Measurements from ENCODE around the gene ZFYVE28. TPM values are rescaled to one million over a fixed set of nuclear protein-coding genes. Genes with fewer than 3 reads are reported as not detected.
A peak's percentile ranks its signal among the peaks of the same experiment; 100 is the strongest.

The ZFYVE28 gene
- total RNA-seq, 3 donors from 2014 or later (not counting 1 experiment from before 2014, with no cell fraction given): 85.4 to 107 (median 104) TPM

GRCh38 chr4:2266821-2267220 is 151.6 kb downstream of the ZFYVE28 start:
- intact Hi-C loops (cut with micrococcal nuclease): no loop called here
- ATAC-seq (no peak), DNase-seq (no peak)
- Histone ChIP-seq H3K9me3 (ENCODE audit: control insufficient read depth, insufficient read depth, low read length) (no peaks in the 10 kb centered on the region), H3K4me3 (ENCODE audit: low read length) (no peak overlapping the region), H3K27ac (ENCODE audit: low read length) (no peak overlapping the region), H3K36me3 (ENCODE audit: control insufficient read depth, insufficient read depth, low read length) (no peaks in the 10 kb centered on the region), H3K27me3 (ENCODE audit: control insufficient read depth, insufficient read depth, low read length) (no peaks in the 10 kb centered on the region), H3K4me1 (ENCODE audit: control insufficient read depth, insufficient read depth, low read length) (peaks cover 9% of the 10 kb centered on the region)
- Mint-ChIP-seq H3K36me3 (no peaks in the 10 kb centered on the region), H3K4me3 (no peak overlapping the region), H3K9me3 (no peaks in the 10 kb centered on the region), H3K27ac (no peak overlapping the region), H3K27me3 (ENCODE audit: low read depth in 2 of 2) (no peaks in the 10 kb centered on the region), H3K4me1 (peaks cover 0 to 3% of the 10 kb centered on the region in 2 donors)
- no peak for TF ChIP-seq CTCF (IDR thresholded peaks at IDR 0.05)
- 92% methylated on average over 5 of the region's 5 CpGs for WGBS (ENCODE audit: insufficient coverage)

DNA sequence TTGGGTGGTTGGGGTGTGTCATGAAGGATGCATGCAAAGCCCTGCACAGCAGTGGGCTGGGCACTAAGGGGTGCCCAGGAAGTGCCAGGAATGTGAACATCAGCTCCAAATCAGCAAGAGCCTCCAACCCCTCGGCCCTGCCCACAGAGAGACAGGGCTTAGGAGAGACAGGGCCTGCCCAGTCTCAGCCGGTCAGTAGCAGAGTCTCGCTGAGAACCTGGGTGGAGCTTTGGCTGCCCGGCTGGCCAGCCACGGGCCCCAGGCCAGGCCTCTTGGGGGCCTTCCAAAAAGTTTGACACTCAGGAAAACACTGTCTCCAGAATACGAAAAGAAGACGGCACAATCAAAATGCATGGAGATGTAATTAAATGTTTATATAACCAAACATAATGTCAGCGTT is 152.3 kb downstream of the ZFYVE28 start:
- H3K4me1 Mint-ChIP-seq: peaks cover 0 to 3% of the 10 kb centered on the region in 2 donors
- H3K9me3 ChIP-seq (ENCODE audit: control insufficient read depth, insufficient read depth, low read length): no peaks in the 10 kb centered on the region
- no peak overlapping the region for H3K4me3 Mint-ChIP-seq
- no peak overlapping the region for H3K4me3 ChIP-seq (ENCODE audit: low read length)
- peak overlapping the region in 1 of 2 donors; percentile 29 for H3K27ac Mint-ChIP-seq
- no peak overlapping the region for H3K27ac ChIP-seq (ENCODE audit: low read length)
- H3K36me3 Mint-ChIP-seq: no peaks in the 10 kb centered on the region
- H3K9me3 Mint-ChIP-seq: no peaks in the 10 kb centered on the region
- ATAC-seq (no peak), DNase-seq (no peak)
- TF ChIP-seq CTCF (IDR thresholded peaks at IDR 0.05): no peak
- no peaks in the 10 kb centered on the region for H3K27me3 ChIP-seq (ENCODE audit: control insufficient read depth, insufficient read depth, low read length)
- intact Hi-C loops (cut with micrococcal nuclease): no loop called here
- peaks cover 10% of the 10 kb centered on the region for H3K4me1 ChIP-seq (ENCODE audit: control insufficient read depth, insufficient read depth, low read length)
- no peaks in the 10 kb centered on the region for H3K36me3 ChIP-seq (ENCODE audit: control insufficient read depth, insufficient read depth, low read length)
- 96% methylated on average over 6 of the region's 8 CpGs for WGBS (ENCODE audit: insufficient coverage)
- no peaks in the 10 kb centered on the region for H3K27me3 Mint-ChIP-seq (ENCODE audit: low read depth in 2 of 2)

DNA sequence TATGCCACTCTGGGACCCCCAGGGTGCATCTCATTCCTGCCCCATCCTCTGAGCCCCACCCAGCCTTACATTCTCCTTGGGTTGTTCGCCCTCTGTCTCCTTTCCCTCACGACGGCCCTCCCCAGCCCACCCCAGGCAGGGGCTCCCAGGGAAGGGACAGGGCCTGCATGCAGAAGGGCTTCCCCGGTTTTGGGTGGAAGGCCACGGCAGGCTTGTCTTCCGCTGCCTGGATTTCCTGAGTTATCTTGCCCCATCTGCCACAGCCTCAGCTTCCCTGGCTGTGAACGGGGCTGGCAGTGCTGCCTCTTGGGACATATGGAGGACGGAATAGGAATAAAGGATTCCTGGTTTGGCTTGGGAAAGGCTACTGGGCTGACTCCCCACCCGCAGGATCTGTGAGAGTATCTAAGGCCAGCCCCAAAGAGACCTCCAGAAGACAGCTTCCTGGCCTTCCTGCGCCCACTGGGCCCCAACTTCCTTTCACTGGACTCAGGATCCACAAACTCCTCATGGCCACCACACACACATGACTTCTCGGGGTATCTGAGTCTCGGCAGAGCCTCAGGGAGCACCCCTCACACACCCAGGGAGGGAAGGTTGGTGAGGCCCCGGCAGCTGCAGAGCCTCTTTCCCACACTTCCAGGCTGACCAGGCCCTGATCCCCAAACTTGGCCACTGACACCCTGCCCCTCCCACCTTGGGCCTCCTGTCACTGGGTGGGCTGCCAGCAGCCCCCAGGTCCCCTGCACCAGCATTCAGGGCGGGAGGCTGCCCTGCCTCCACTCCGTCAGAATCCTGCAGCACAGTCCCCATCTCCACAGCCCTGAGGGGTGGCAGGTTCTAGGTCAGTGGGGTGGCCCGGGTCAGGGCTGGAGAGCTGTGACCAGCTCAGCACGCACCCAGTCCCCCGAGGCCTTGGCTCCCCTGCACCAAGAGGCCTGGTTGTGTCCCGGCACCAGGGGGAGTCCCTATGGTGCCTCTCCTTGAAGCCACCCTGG is 153.0 kb downstream of the ZFYVE28 start:
- no peaks in the 10 kb centered on the region for H3K9me3 Mint-ChIP-seq
- intact Hi-C loops (cut with micrococcal nuclease): no loop called here
- WGBS (ENCODE audit: insufficient coverage): 94% methylated on average over 19 of the region's 19 CpGs
- H3K36me3 Mint-ChIP-seq: no peaks in the 10 kb centered on the region
- no peak for ATAC-seq
- H3K27me3 Mint-ChIP-seq (ENCODE audit: low read depth in 2 of 2): no peaks in the 10 kb centered on the region
- Histone ChIP-seq H3K27me3 (ENCODE audit: control insufficient read depth, insufficient read depth, low read length) (no peaks in the 10 kb centered on the region), H3K4me3 (ENCODE audit: low read length) (no peak overlapping the region), H3K4me1 (ENCODE audit: control insufficient read depth, insufficient read depth, low read length) (peaks cover 18% of the 10 kb centered on the region), H3K36me3 (ENCODE audit: control insufficient read depth, insufficient read depth, low read length) (no peaks in the 10 kb centered on the region), H3K27ac (ENCODE audit: low read length) (no peak overlapping the region), H3K9me3 (ENCODE audit: control insufficient read depth, insufficient read depth, low read length) (no peaks in the 10 kb centered on the region)
- no peak for DNase-seq
- H3K4me1 Mint-ChIP-seq: peaks cover 0 to 3% of the 10 kb centered on the region in 2 donors
- H3K4me3 Mint-ChIP-seq: no peak overlapping the region
- no peak for TF ChIP-seq CTCF (IDR thresholded peaks at IDR 0.05)
- peak overlapping the region in 1 of 2 donors; percentile 29 for H3K27ac Mint-ChIP-seq

All from natural killer cell (primary cell).